Measurements from ENCODE around the gene PRKCH. TPM values are rescaled to one million over a fixed set of nuclear protein-coding genes. Genes with fewer than 3 reads are reported as not detected.
A peak's percentile ranks its signal among the peaks of the same experiment; 100 is the strongest.

PRKCH gene
- total and polyA plus RNA-seq, 10 of the 15 experiments (the other 5 are each of a cell fraction or from before 2014, with no cell fraction given): 10.7 to 140 (median 33.2) TPM

DNA sequence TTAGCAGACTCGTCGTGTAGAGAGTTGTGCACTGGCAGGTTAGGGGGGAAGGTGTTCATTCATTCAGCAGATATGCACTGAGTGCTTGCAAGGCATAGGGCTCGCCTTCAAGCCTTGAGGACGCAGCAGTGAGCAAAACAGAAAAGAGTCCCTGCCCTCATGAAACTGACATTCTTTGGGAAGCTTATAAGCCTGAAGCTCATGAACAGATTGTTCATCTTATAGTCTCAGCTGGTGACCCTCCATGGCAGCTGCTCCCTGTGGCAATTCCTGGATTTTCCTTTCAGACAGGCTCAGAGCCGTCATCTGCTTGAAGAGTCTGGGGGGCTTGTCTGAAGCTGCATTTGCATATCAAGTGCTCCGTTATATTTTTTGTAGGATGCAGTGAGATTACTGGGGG, 148.4 kb downstream of the PRKCH start:
- H3K9me3 ChIP-seq (replicated peaks; ENCODE audit: control insufficient read depth, insufficient read depth, low read length): no peaks in the 10 kb centered on the region
- DNase-seq (ENCODE audit: low read depth, low spot score) (no peak), FAIRE-seq (no peak), ATAC-seq (no peak)
- peaks cover 6% of the 10 kb centered on the region for H3K79me2 ChIP-seq (ENCODE audit: control insufficient read depth, insufficient read depth, low read length)
- in situ Hi-C loops (cut with MboI) (no loop called here), intact Hi-C loops (cut with micrococcal nuclease; ENCODE audit: unreplicated experiment) (no loop called here)
- RAD21 ChIA-PET (ENCODE audit: unreplicated experiment): interaction anchor here (3.9 kb wide), 1 partner anchor 368 kb away, joined by 17 read pairs; no protein-coding TSS in a partner anchor
- no peaks in the 10 kb centered on the region for H3K27me3 ChIP-seq (replicated peaks in 1 of 2; ENCODE audit: control insufficient read depth in 2 of 2, insufficient read depth in 2 of 2, low read length in 1 of 2)
- peaks cover 22% of the 10 kb centered on the region for H3K4me1 ChIP-seq (ENCODE audit: control insufficient read depth, insufficient read depth, low read length)
- no peak overlapping the region for H3K27ac ChIP-seq (ENCODE audit: control insufficient read depth, insufficient read depth)
- no TSS peak for BruUV-seq (replicated peaks)
- no peaks in the 10 kb centered on the region for H4K20me1 ChIP-seq (ENCODE audit: control insufficient read depth, insufficient read depth)
- no peak overlapping the region for H3K4me2 ChIP-seq (ENCODE audit: control insufficient read depth, insufficient read depth)
- H3K36me3 ChIP-seq (ENCODE audit: control insufficient read depth in 2 of 2, insufficient read depth in 2 of 2, low read length in 1 of 2): peaks cover 0 to 9% of the 10 kb centered on the region in 2 experiments; a peak in 3 of 4 replicates
- SMC1A ChIA-PET (ENCODE audit: uncharacterized antibody, unreplicated experiment): interaction anchor here (0.9 to 2.8 kb wide), 10 partner anchors 9 to 367 kb away, joined by 3 to 16 read pairs (median 3); no protein-coding TSS in a partner anchor
- no peak overlapping the region for H2AFZ ChIP-seq (ENCODE audit: control insufficient read depth, low read depth, low read length)
- H3K4me3 ChIP-seq: no peak overlapping the region
- POLR2A ChIA-PET: no interaction called here
- CTCF ChIA-PET: interaction anchor here (0.6 to 3.5 kb wide), 9 partner anchors 8 to 368 kb away, joined by 3 to 25 read pairs (median 4); no protein-coding TSS in a partner anchor
- no peak overlapping the region for H3K9ac ChIP-seq (ENCODE audit: control insufficient read depth, insufficient read depth, low read length)
- no peak for TF ChIP-seq GATAD2B (conservative IDR thresholded peaks at IDR 0.05; ENCODE audit: low read depth)
- TF ChIP-seq WRNIP1 (IDR thresholded peaks at IDR 0.05; ENCODE audit: borderline replicate concordance, low read depth, low read length): no peak
- TF ChIP-seq ZNF622 (IDR thresholded peaks at IDR 0.05): no peak
- 98% methylated on average over 6 of the region's 6 CpGs for WGBS (ENCODE audit: insufficient coverage, insufficient replicate concordance, low lambda C conversion rate, missing lambda C conversion rate)

DNA sequence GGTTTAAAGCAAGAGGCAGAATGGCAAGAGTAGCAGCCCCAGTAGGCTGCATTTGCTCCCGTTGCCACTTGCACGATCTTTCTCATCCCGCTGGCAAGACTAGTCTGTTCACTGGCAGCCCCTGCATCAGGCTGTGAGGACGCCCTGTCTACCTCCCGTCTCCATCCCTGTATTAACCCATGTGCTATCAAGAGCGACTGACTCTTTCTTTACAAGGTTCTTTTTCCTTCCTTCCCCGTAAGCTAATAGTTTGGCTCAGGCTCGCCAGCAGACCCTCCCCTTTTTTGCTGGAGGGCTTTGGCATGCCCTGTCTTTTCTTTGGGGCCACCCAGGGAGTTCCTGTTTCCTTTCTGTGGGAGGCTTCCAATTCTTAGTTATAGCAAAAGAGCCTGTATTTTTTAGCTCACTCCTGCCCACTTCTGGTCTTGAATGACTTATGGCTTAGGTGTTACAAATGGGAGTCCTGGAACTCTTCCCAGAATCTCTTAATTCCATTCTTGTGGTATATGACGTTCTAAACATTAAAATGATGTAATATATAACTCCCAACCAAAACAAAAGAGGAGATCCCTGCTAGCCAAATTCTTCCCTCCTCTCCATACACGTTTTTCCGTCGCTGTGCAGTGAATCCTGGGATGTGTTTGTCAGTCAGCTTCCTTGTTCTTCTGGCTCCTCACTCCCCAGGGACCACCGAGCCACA, 149.0 kb downstream of the PRKCH start:
- BruUV-seq (replicated peaks): no TSS peak
- H3K9me3 ChIP-seq (replicated peaks; ENCODE audit: control insufficient read depth, insufficient read depth, low read length): no peaks in the 10 kb centered on the region
- ChIA-PET CTCF (interaction anchor here (0.7 to 3.5 kb wide), 11 partner anchors 9 to 367 kb away, joined by 3 to 25 read pairs (median 4); no protein-coding TSS in a partner anchor), SMC1A (ENCODE audit: uncharacterized antibody, unreplicated experiment) (interaction anchor here (0.6 to 2.8 kb wide), 12 partner anchors 9 to 366 kb away, joined by 3 to 16 read pairs (median 3); no protein-coding TSS in a partner anchor), POLR2A (interaction anchor here (0.7 kb wide), 1 partner anchor 293 kb away, joined by 3 read pairs; no protein-coding TSS in a partner anchor), RAD21 (ENCODE audit: unreplicated experiment) (interaction anchor here (1.1 to 3.9 kb wide), 3 partner anchors 175 to 367 kb away, joined by 4 to 17 read pairs (median 4); no protein-coding TSS in a partner anchor)
- no peak overlapping the region for H3K9ac ChIP-seq (ENCODE audit: control insufficient read depth, insufficient read depth, low read length)
- H3K27me3 ChIP-seq (replicated peaks in 1 of 2; ENCODE audit: control insufficient read depth in 2 of 2, insufficient read depth in 2 of 2, low read length in 1 of 2): no peaks in the 10 kb centered on the region
- no peak overlapping the region for H2AFZ ChIP-seq (ENCODE audit: control insufficient read depth, low read depth, low read length)
- H3K27ac ChIP-seq (ENCODE audit: control insufficient read depth, insufficient read depth): no peak overlapping the region
- H4K20me1 ChIP-seq (ENCODE audit: control insufficient read depth, insufficient read depth): no peaks in the 10 kb centered on the region
- TF ChIP-seq NFIC (IDR thresholded peaks at IDR 0.05; ENCODE audit: low read depth, low read length) (no peak), POLR2AphosphoS5 (IDR thresholded peaks at IDR 0.05; ENCODE audit: low read length) (0 out of 2 replicates have a peak, but pooled peaks have one; percentile 32), RAD21 (IDR thresholded peaks at IDR 0.05; ENCODE audit: insufficient read depth, low read depth, low read length) (0 out of 2 replicates have a peak, but pooled peaks have one; percentile 19)
- WGBS (ENCODE audit: insufficient coverage, insufficient replicate concordance, low lambda C conversion rate, missing lambda C conversion rate): 91% methylated on average over 13 of the region's 13 CpGs
- no peak overlapping the region; the same call in 1 of the 2 replicates for H3K4me3 ChIP-seq
- ATAC-seq (no peak), FAIRE-seq (no peak), DNase-seq (ENCODE audit: low read depth, low spot score) (no peak)
- H3K4me2 ChIP-seq (ENCODE audit: control insufficient read depth, insufficient read depth): no peak overlapping the region; the same call in 1 of the 2 replicates
- H3K36me3 ChIP-seq (ENCODE audit: control insufficient read depth in 2 of 2, insufficient read depth in 2 of 2, low read length in 1 of 2): peaks cover 0 to 9% of the 10 kb centered on the region in 2 experiments; a peak in 3 of 4 replicates
- in situ Hi-C loops (cut with MboI): no loop called here
- peaks cover 7% of the 10 kb centered on the region for H3K79me2 ChIP-seq (ENCODE audit: control insufficient read depth, insufficient read depth, low read length)
- peaks cover 22% of the 10 kb centered on the region for H3K4me1 ChIP-seq (ENCODE audit: control insufficient read depth, insufficient read depth, low read length)
- intact Hi-C loops (cut with micrococcal nuclease; ENCODE audit: unreplicated experiment): no loop called here

All from GM12878 (cell line).